Nephron progenitor cell (in vitro differentiated cells): ENCODE measurements around the gene NTN1.

Experiments used
- DNase-seq: peaks from one replicate; pipeline ENCODE4 v3.0.0; 2021
- H3K27ac Mint-ChIP-seq: 2 replicates; pipeline ENCODE4 v1.8.0; 2021; ENCODE audit warnings: mild to moderate bottlenecking, moderate library complexity, mixed read lengths
- H3K27me3 Mint-ChIP-seq: 2 replicates; pipeline ENCODE4 v1.8.0; 2021; ENCODE audit warnings: mild to moderate bottlenecking, low read depth, mixed read lengths; ENCODE audit not compliant: poor library complexity
- H3K36me3 Mint-ChIP-seq: 2 replicates; pipeline ENCODE4 v1.8.0; 2021; ENCODE audit warnings: low read depth, mixed read lengths
- H3K4me1 Mint-ChIP-seq: 2 replicates; pipeline ENCODE4 v1.8.0; 2021; ENCODE audit warnings: mixed read lengths
- H3K4me3 Mint-ChIP-seq: 2 replicates; pipeline ENCODE4 v1.8.0; 2021; ENCODE audit warnings: mild to moderate bottlenecking, moderate library complexity, mixed read lengths
- H3K9me3 Mint-ChIP-seq: 2 replicates; pipeline ENCODE4 v1.8.0; 2021; ENCODE audit warnings: mild to moderate bottlenecking, moderate library complexity, mixed read lengths
- CTCF ChIP-seq: fragments of 200-600 bp; sonication (generic); IDR thresholded peaks from 2 replicates; pipeline ENCODE4 v1.5.0; 2021; ENCODE audit warnings: antibody characterized with exemption

Gene NTN1

GRCh38 chr17:9123594-9124553 is 102.6 kb downstream of the NTN1 start:
- peak; percentile 21 for DNase-seq
- H3K27me3 Mint-ChIP-seq = peaks cover 5% of the 10 kb centered on the region
- H3K4me1 Mint-ChIP-seq = peaks cover 41% of the 10 kb centered on the region
- no peak overlapping the region for H3K4me3 Mint-ChIP-seq
- H3K36me3 Mint-ChIP-seq = peaks cover 15% of the 10 kb centered on the region
- no peaks in the 10 kb centered on the region for H3K9me3 Mint-ChIP-seq
- no peak for TF ChIP-seq CTCF
- H3K27ac Mint-ChIP-seq = peak overlapping the region; percentile 3

GRCh38 chr17:9124554-9124935 is 103.2 kb downstream of the NTN1 start:
- H3K36me3 Mint-ChIP-seq = peaks cover 14% of the 10 kb centered on the region
- TF ChIP-seq CTCF = no peak
- no peak for DNase-seq
- peak overlapping the region; percentile 3 for H3K27ac Mint-ChIP-seq
- peaks cover 5% of the 10 kb centered on the region for H3K27me3 Mint-ChIP-seq
- no peaks in the 10 kb centered on the region for H3K9me3 Mint-ChIP-seq
- H3K4me3 Mint-ChIP-seq = no peak overlapping the region
- peaks cover 41% of the 10 kb centered on the region for H3K4me1 Mint-ChIP-seq

- Mint-ChIP-seq H3K4me1 (peaks cover 37% of the 10 kb centered on the region), H3K4me3 (no peak overlapping the region), H3K27ac (peak overlapping the region; percentile 12), H3K27me3 (peaks cover 5% of the 10 kb centered on the region), H3K9me3 (no peaks in the 10 kb centered on the region), H3K36me3 (peaks cover 6% of the 10 kb centered on the region)
- no peak for DNase-seq
- TF ChIP-seq CTCF = no peak
Measured at GRCh38 chr17:9125722-9126121, 104.4 kb downstream of the NTN1 start.

- H3K9me3 Mint-ChIP-seq = no peaks in the 10 kb centered on the region
- DNase-seq = no peak
- peaks cover 24% of the 10 kb centered on the region for H3K4me1 Mint-ChIP-seq
- no peak overlapping the region for H3K4me3 Mint-ChIP-seq
- H3K36me3 Mint-ChIP-seq = peaks cover 4% of the 10 kb centered on the region
- peak overlapping the region; percentile 80 for H3K27ac Mint-ChIP-seq
- H3K27me3 Mint-ChIP-seq = no peaks in the 10 kb centered on the region
- TF ChIP-seq CTCF = no peak
Measured at GRCh38 chr17:9127340-9127739, 106.0 kb downstream of the NTN1 start.

GRCh38 chr17:9131371-9131770 is 110.1 kb downstream of the NTN1 start:
- no peak for DNase-seq
- no peak overlapping the region for H3K27ac Mint-ChIP-seq
- no peaks in the 10 kb centered on the region for H3K36me3 Mint-ChIP-seq
- no peak for TF ChIP-seq CTCF
- H3K9me3 Mint-ChIP-seq = no peaks in the 10 kb centered on the region
- H3K4me3 Mint-ChIP-seq = no peak overlapping the region
- H3K4me1 Mint-ChIP-seq = peaks cover 10% of the 10 kb centered on the region
- peaks cover 6% of the 10 kb centered on the region for H3K27me3 Mint-ChIP-seq

- H3K27ac Mint-ChIP-seq = peak overlapping the region; percentile 2
- H3K36me3 Mint-ChIP-seq = no peaks in the 10 kb centered on the region
- no peaks in the 10 kb centered on the region for H3K9me3 Mint-ChIP-seq
- no peak for TF ChIP-seq CTCF
- peaks cover 11% of the 10 kb centered on the region for H3K4me1 Mint-ChIP-seq
- H3K27me3 Mint-ChIP-seq = peaks cover 6% of the 10 kb centered on the region
- H3K4me3 Mint-ChIP-seq = no peak overlapping the region
- no peak for DNase-seq
Measured at GRCh38 chr17:9132291-9132690, 111.0 kb downstream of the NTN1 start.
